ENCODE results near the gene SMAD7.

Gene SMAD7

GRCh38 chr18:48942554-48943261 lies 8.1 kb downstream of the SMAD7 start:
- H3K4me3 Mint-ChIP-seq: peak overlapping the region; percentile 56
- TF ChIP-seq, protein P1, sequence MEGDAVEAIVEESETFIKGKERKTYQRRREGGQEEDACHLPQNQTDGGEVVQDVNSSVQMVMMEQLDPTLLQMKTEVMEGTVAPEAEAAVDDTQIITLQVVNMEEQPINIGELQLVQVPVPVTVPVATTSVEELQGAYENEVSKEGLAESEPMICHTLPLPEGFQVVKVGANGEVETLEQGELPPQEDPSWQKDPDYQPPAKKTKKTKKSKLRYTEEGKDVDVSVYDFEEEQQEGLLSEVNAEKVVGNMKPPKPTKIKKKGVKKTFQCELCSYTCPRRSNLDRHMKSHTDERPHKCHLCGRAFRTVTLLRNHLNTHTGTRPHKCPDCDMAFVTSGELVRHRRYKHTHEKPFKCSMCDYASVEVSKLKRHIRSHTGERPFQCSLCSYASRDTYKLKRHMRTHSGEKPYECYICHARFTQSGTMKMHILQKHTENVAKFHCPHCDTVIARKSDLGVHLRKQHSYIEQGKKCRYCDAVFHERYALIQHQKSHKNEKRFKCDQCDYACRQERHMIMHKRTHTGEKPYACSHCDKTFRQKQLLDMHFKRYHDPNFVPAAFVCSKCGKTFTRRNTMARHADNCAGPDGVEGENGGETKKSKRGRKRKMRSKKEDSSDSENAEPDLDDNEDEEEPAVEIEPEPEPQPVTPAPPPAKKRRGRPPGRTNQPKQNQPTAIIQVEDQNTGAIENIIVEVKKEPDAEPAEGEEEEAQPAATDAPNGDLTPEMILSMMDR (IDR thresholded peaks at IDR 0.05): no peak
- peaks cover under 1% of the 10 kb centered on the region for H3K27me3 Mint-ChIP-seq (ENCODE audit: low read depth, poor library complexity)
- H3K36me3 Mint-ChIP-seq (ENCODE audit: low read depth): peaks cover 25% of the 10 kb centered on the region
- no peak overlapping the region for H3K27ac Mint-ChIP-seq
- H3K9me3 Mint-ChIP-seq: no peaks in the 10 kb centered on the region
- DNase-seq: peak; percentile 60
- H3K4me1 Mint-ChIP-seq: peaks cover 100% of the 10 kb centered on the region

DNA sequence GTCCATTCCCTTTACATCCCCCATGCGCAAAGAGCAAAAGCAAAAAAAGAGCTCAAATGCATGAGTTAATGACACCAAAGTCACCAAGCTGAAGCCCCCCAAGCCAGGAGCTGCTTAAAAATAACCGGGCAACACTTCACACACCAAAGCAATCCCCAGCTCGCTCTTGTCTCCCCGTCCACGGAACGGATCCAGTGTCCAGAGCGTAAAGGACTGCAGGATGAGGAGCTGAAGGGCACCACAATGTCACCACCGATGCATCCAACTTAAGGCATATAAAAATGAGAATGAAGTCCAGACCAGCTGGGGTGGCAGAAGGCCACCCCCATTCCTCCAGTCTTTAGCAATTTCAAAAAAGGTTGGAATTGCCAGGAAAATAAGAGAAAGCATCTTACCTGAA lies 8.7 kb downstream of the SMAD7 start:
- Mint-ChIP-seq H3K27me3 (ENCODE audit: low read depth, poor library complexity) (peaks cover 2% of the 10 kb centered on the region), H3K4me3 (peak overlapping the region; percentile 56), H3K9me3 (no peaks in the 10 kb centered on the region), H3K36me3 (ENCODE audit: low read depth) (peaks cover 25% of the 10 kb centered on the region), H3K27ac (peak overlapping the region; percentile 35), H3K4me1 (peaks cover 100% of the 10 kb centered on the region)
- DNase-seq: no peak
- TF ChIP-seq, protein P1 (IDR thresholded peaks at IDR 0.05): no peak

DNA sequence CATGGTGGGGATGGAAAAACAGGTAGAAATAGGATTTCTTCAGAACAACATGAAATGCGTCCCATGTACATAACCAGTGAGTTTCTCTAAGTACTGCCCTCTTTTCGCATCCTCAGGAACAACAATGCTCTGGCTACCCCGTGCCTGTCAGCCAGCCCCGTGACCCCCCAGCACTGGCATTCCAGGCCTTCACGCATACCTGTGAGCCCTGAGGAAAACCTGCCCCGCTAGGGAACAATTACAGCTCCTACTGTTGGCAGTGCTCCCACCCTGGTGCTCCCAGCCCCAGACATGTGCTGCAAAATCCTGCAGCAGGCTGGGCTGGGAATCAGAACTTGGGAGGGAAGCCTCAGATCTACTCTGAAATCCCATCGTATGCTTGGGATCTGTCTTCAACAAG lies 9.1 kb downstream of the SMAD7 start:
- no peak for DNase-seq
- Mint-ChIP-seq H3K9me3 (no peaks in the 10 kb centered on the region), H3K4me3 (peak overlapping the region; percentile 71), H3K4me1 (peaks cover 100% of the 10 kb centered on the region), H3K27me3 (ENCODE audit: low read depth, poor library complexity) (peaks cover 2% of the 10 kb centered on the region), H3K36me3 (ENCODE audit: low read depth) (peaks cover 25% of the 10 kb centered on the region), H3K27ac (peak overlapping the region; percentile 95)
- TF ChIP-seq, protein P1 (IDR thresholded peaks at IDR 0.05): no peak

GRCh38 chr18:48940854-48941611 lies 9.7 kb downstream of the SMAD7 start:
- TF ChIP-seq, protein P1 (IDR thresholded peaks at IDR 0.05): no peak
- Mint-ChIP-seq H3K36me3 (ENCODE audit: low read depth) (peaks cover 30% of the 10 kb centered on the region), H3K27ac (peak overlapping the region; percentile 95), H3K4me3 (peak overlapping the region; percentile 71), H3K9me3 (no peaks in the 10 kb centered on the region), H3K27me3 (ENCODE audit: low read depth, poor library complexity) (peaks cover 2% of the 10 kb centered on the region), H3K4me1 (peaks cover 100% of the 10 kb centered on the region)
- no peak for DNase-seq

GRCh38 chr18:48939205-48940097 lies 11.3 kb downstream of the SMAD7 start:
- H3K27me3 Mint-ChIP-seq (ENCODE audit: low read depth, poor library complexity): peaks cover 6% of the 10 kb centered on the region
- no peaks in the 10 kb centered on the region for H3K9me3 Mint-ChIP-seq
- no peak for DNase-seq
- H3K27ac Mint-ChIP-seq: peak overlapping the region; percentile 92
- H3K4me1 Mint-ChIP-seq: peaks cover 100% of the 10 kb centered on the region
- TF ChIP-seq, protein P1 (IDR thresholded peaks at IDR 0.05): no peak
- H3K4me3 Mint-ChIP-seq: peak overlapping the region; percentile 64
- H3K36me3 Mint-ChIP-seq (ENCODE audit: low read depth): peaks cover 31% of the 10 kb centered on the region
